ENCODE results near the gene LIMS1.

LIMS1 gene

GRCh38 chr2:108615480-108616090, 81.3 kb downstream of the LIMS1 start:
- no peak for DNase-seq (ENCODE audit: low read depth)

- no peak for DNase-seq (ENCODE audit: low read depth)
Measured at GRCh38 chr2:108616318-108616717, 82.0 kb downstream of the LIMS1 start.

GRCh38 chr2:108616751-108617161, 82.5 kb downstream of the LIMS1 start:
- no peak for DNase-seq (ENCODE audit: low read depth)

GRCh38 chr2:108617617-108618016, 83.3 kb downstream of the LIMS1 start:
- no peak for DNase-seq (ENCODE audit: low read depth)

- no peak for DNase-seq (ENCODE audit: low read depth)
Measured at GRCh38 chr2:108619925-108620620, 85.8 kb downstream of the LIMS1 start.

GRCh38 chr2:108620656-108621055, 86.4 kb downstream of the LIMS1 start:
- DNase-seq (ENCODE audit: low read depth), result no peak

GRCh38 chr2:108621087-108621559, 86.9 kb downstream of the LIMS1 start:
- DNase-seq (ENCODE audit: low read depth), result peak; percentile 56

- no peak for DNase-seq (ENCODE audit: low read depth)
Measured at GRCh38 chr2:108621687-108622681, 87.7 kb downstream of the LIMS1 start.

GRCh38 chr2:108623616-108624015, 89.3 kb downstream of the LIMS1 start:
- no peak for DNase-seq (ENCODE audit: low read depth)

GRCh38 chr2:108625186-108625827, 91.0 kb downstream of the LIMS1 start:
- DNase-seq (ENCODE audit: low read depth), result no peak

GRCh38 chr2:108625828-108626195, 91.5 kb downstream of the LIMS1 start:
- no peak for DNase-seq (ENCODE audit: low read depth)

GRCh38 chr2:108626995-108627394, 92.7 kb downstream of the LIMS1 start:
- no peak for DNase-seq (ENCODE audit: low read depth)

GRCh38 chr2:108627911-108628567, 93.8 kb downstream of the LIMS1 start:
- no peak for DNase-seq (ENCODE audit: low read depth)

GRCh38 chr2:108628936-108629335, 94.7 kb downstream of the LIMS1 start:
- no peak for DNase-seq (ENCODE audit: low read depth)

- no peak for DNase-seq (ENCODE audit: low read depth)
Measured at GRCh38 chr2:108629417-108629816, 95.1 kb downstream of the LIMS1 start.

GRCh38 chr2:108630567-108631405, 96.5 kb downstream of the LIMS1 start:
- no peak for DNase-seq (ENCODE audit: low read depth)

GRCh38 chr2:108632332-108633160, 98.3 kb downstream of the LIMS1 start:
- no peak for DNase-seq (ENCODE audit: low read depth)

GRCh38 chr2:108633409-108633808, 99.1 kb downstream of the LIMS1 start:
- no peak for DNase-seq (ENCODE audit: low read depth)

- DNase-seq (ENCODE audit: low read depth), result no peak
Measured at GRCh38 chr2:108634011-108634410, 99.7 kb downstream of the LIMS1 start.

Measured in stimulated activated CD8-positive, alpha-beta memory T cell treated with anti-CD3 and anti-CD28 coated beads, Interleukin-12 subunit alpha, Interleukin-12 subunit beta, amount 100 ng/mL, for 4 hours (primary cell).